Epithelial cell of esophagus (primary cell): Measurements from ENCODE around the gene HHIPL1.

Experiments
- DNase-seq: peaks from one replicate; pipeline ENCODE4 v3.0.0; 2010; ENCODE audit warnings: low read depth
- H3K4me3 ChIP-seq: 2 replicates; pipeline ENCODE4 v1.5.1; 2011; ENCODE audit warnings: mild to moderate bottlenecking, low read length, control low read depth
- CTCF ChIP-seq: IDR thresholded peaks from 2 replicates; pipeline ENCODE4 v1.5.1; 2011; ENCODE audit warnings: low read depth, mild to moderate bottlenecking, low read length, control low read depth, inconsistent platforms; ENCODE audit not compliant: insufficient read depth; ENCODE audit errors: missing control alignments

The HHIPL1 gene

GRCh38 chr14:99675951-99676350 is 31.0 kb downstream of the HHIPL1 start:
- H3K4me3 ChIP-seq: no peak overlapping the region
- DNase-seq: no peak
- TF ChIP-seq CTCF: no peak

- H3K4me3 ChIP-seq: no peak overlapping the region
- TF ChIP-seq CTCF: no peak
- DNase-seq: no peak
Observed at GRCh38 chr14:99676657-99677056, 31.7 kb downstream of the HHIPL1 start.

- TF ChIP-seq CTCF: no peak
- no peak for DNase-seq
- H3K4me3 ChIP-seq: no peak overlapping the region
Observed at GRCh38 chr14:99677231-99678140, 32.6 kb downstream of the HHIPL1 start.

- no peak for DNase-seq
- no peak overlapping the region for H3K4me3 ChIP-seq
- TF ChIP-seq CTCF: no peak
Observed at GRCh38 chr14:99678198-99678597, 33.3 kb downstream of the HHIPL1 start.

- no peak for DNase-seq
- no peak overlapping the region for H3K4me3 ChIP-seq
- no peak for TF ChIP-seq CTCF
Observed at GRCh38 chr14:99679111-99679510, 34.2 kb downstream of the HHIPL1 start.

- no peak overlapping the region for H3K4me3 ChIP-seq
- no peak for DNase-seq
- no peak for TF ChIP-seq CTCF
Observed at GRCh38 chr14:99679543-99679942, 34.6 kb downstream of the HHIPL1 start.

- no peak for TF ChIP-seq CTCF
- no peak for DNase-seq
- H3K4me3 ChIP-seq: no peak overlapping the region
Observed at GRCh38 chr14:99679996-99680395, 35.1 kb downstream of the HHIPL1 start.
